GM19238 (cell line): ENCODE measurements around the gene WNT9A.

ENCODE experiments used
- DNase-seq: peaks from one replicate; pipeline ENCODE4 v3.0.0; 2011; ENCODE audit warnings: low spot score; ENCODE audit not compliant: insufficient read length

Gene WNT9A

DNA sequence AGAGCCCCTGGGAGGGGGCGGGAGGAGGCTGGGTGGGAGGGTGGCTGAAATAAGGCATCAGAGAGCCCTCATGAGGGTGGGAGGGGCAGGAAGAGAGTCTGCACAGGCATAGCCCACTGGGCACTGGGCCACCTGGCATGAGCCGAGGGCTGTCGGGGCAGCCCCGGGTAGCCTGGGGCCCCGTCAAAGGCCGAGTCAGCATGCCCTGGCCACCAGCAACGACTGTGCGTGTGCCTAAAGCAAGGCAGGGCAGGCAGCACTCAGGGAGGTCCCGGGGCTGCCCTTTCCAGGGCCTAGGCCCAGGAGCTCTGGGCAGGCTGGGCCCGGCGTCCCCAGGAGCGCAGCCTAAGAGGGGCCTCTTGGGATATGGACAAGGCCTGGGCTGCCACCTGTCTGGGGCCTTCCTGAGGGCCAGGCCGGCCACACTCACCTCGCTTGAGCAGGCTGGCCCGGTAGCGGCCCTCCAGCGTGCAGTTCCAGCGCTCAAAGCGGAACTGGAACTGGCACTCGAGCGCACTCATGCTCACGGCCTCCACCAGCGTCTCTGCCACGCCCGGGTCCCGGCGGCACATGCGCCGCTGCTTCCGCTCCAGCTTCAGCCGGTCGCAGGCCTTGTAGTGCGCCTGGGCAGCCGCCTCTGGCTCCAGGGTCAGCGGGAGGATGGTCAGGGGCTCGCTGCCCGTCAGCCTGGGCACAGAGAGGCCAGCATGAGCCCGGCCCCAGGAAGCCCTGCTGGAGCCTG is 22.7 kb downstream of the WNT9A start:
- no peak for DNase-seq

DNA sequence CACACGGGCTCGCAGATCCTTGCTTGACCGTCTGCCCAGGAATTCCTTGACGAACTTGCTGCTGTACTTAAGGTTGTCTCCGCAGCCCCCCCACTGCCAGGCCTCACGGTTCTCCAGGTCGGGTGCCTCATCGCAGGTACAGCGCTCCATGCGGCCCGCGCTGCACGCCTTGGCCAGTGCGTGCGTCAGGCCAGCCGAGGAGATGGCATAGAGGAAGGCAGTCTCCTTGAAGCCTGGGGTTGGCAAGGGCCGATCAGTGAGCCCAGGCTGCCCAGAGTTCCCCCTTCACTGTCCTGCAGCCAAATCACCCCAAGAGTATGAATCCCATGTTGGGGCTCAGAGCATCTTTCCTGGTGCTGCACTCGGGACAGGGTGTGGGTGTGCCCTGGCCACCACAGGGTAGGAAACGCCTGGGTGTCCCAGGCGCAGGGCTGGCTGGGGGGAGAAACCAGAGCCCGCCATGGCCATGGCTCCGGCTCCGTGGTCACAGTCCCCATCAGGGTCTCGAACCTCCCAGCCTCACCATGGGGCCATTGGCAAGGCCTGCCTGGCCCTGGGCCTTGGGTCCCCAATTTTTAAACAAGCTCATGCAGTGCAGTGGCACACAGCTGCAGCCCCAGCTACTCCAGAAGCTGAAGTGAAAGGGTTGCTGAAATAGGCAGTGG is 23.4 kb downstream of the WNT9A start:
- no peak for DNase-seq

DNA sequence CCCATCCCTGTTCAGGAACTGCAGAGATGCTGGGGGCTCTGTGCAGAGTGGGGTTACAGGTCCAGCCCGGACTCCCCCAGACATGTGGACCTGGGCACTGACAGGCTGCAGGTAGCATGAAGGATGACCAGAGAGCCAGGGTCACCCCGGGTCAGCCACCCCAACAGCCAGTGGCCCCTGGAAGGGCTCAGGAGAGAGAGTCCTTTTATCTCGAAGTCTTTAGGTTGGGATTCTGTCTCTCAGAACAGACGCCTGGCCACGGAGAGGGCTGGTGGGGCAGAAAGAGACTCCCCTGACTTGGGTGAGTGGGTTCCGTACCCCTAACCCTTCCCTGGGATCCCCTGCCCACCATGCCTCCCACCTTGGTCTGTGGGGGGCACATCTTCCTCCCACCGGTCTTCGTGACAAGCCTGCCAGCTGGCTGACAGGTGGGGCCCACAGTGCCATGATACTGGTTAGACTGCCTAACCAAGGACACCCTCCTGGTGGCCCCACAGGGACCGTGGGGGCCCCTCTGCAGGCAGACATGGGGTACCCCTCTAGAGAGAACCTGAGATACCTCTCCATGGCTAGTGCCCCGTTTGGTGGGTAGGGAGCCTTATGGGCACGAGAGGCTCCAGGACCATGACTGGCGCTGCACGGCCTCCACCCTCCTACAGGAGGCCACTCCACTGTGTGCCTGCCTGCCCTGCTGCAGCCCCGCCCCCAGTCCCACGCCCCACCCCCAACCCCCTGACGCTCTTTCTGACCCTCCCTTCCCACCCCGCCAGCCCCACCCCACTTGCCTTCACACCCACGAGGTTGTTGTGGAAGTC is 24.2 kb downstream of the WNT9A start:
- no peak for DNase-seq

DNA sequence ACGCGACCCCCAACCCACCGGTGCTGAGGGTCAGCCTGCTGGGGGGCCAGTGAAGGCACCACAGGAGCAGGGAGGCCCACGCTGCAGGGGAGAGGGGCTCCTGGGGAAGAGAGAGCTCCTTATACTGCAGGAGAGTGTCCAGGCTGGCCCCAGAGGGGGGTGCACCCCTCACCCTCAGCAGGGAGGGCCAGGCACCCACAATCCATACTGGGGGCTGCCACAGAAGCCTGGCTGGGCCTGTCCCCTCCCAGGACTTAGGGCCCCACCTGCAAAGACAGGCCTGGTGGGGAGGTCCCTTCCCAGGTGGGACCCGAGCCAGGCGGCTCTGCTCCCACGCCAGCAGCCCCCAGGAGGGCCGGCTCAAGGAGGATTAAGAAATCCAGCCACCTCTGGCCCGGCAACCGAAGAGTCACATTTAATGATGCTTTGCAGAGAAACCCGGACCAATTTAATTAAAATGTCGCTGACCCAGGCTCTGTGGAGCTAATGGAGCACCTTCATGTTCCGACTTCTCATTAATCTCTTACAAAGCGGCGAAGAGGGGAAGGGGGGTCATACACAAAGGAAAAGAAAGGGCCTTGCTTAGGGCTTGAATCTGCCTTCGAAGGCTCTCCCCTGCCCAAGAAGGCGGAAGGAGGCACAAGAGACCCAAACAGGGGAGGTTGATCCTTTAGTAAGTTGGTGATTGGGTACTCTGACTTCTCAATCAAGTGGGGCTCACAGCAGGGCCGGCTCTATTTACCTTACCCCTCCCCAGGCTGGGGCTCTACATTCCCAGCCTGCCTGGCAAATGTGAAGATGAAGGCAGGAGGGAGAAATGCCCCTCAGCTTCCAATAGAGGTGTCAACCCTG is 25.0 kb downstream of the WNT9A start:
- no peak for DNase-seq

DNA sequence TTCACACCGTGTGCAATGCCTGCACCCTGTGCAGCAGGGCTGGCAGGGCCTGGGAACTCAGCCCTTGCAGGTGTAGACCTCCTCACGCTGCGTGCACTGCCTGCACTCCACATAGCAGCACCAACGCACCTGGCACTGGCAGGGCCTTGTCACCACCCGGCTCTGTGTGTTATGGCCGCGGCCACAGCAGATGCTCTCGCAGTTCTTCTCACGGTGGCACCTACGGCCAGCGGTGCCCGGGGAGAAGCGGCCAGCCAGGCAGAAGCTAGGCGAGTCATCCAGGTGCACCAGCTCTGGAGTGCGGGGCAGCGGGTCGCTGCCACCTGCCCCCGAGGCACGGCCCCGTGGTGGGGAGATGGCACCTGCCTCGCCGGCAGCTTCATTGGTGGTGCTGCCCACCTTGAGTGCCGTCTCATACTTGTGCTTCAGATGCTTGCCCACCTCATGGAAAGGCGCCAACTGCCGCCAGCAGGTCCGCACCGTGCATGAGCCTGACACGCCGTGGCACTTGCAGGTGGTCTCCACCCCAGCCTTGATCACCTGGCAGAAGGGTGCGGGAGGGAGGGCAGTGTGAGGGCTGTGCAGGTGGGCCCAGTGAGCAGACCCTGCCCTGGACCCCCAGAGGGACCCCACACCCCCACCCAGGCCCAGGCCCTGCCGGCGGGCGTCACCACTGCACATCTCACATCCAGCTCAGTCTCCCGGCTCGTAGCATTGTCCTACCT is 26.1 kb downstream of the WNT9A start:
- DNase-seq = no peak

DNA sequence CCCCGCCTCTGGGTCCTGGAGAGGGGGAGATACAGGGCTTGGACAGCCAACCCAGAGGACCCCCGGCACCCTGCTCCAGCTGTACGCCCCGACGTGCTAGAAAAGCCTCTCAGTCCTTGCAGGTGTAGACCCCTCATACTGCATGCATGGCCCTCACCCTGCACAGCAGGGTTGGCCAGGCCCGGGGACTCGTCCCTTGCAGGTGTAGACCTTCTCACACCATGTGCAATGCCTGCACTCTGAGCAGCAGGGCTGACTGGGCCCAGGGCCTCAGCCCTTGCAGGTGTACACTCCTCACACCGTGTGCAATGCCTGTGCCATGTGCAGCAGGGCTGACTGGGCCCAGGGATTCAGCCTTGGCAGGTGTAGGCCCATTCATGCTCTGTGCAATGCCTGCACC is 26.8 kb downstream of the WNT9A start:
- no peak for DNase-seq

DNA sequence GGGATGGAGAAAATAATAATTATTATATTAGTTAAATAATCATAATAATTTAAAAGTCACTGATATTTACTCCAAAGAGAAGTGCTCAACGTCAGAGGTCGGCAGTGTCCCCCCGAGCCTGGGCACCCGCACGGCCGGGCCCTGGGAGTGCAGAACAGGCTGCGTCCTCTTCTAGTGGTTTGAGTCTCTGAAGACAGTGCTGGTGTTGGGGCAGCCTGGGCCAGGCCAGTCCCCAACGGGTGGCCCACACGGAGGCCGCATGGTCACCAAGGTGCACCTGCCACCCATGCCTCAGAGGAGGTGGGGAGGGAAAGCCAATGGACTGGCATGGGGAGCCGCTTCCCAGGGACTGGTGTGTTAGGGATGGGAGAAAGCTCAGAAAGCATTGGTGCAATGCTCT is 27.3 kb downstream of the WNT9A start:
- no peak for DNase-seq

DNA sequence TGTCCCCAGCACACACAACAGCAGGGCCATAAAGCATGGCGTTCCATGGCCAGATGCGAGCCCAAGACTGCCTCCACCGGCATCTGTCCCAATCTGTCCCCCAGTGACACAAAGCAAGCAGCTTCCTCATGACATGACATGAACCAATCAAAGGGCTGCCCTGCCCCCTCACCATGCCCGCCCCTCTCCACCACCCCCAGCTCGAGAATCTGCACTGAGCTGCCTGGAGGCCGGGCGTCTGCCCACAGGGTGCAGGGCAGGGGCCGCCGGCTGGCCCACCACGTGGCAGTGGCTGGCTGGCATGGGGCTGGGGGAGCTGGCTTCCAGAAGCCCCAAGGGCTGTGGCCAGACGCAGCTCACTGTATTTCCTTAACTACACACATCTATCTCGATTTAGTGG is 27.8 kb downstream of the WNT9A start:
- no peak for DNase-seq

DNA sequence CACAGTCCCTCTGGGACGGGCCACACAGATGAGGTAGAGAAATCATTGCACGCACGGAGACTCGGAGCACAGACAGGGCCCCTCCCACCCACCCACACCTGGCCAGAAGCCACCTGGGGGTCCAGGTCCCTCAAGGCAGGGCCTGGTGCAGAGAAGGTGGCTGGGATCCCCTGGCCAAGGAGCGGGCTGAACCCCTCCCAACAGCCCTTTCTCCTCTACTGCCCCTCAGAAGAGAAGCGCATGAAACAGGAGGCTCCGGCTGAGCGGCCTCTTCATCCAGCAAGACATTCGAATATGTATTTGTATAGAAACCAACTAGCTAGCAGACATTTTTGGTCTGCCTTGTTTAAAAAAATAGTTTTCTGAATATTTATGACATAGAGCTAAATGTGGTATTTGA is 29.0 kb downstream of the WNT9A start:
- DNase-seq = no peak

DNA sequence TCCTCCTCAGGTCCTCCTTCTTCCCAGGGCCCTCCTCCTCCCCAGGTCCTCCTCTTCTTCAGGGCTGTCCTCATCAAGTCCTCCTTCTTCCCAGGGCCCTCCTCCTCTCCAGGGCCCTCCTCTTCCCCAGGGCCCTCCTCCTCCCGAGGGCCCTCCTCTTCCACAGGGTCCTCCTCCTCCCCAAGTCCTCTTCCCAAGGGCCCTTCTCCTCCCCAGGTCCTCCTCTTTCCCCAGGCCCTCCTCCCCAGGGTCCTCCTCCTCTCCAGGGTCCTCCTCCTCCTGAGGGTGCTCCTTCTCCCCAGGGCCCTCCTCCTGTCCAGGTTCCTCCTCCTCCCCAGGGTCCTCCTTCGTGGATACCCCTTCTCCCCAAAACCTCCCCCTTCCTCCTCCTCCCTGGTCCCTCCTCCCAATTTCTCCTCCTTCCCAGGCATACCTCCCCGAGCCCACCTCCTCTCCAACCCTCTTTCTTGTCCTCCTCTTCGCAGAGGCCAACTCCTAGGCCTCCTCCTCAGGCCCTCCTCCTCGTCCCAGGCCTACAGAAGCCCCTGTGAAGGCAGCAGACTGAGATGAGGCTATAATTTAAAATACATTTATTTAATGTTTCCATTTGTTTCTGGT is 29.5 kb downstream of the WNT9A start:
- no peak for DNase-seq

DNA sequence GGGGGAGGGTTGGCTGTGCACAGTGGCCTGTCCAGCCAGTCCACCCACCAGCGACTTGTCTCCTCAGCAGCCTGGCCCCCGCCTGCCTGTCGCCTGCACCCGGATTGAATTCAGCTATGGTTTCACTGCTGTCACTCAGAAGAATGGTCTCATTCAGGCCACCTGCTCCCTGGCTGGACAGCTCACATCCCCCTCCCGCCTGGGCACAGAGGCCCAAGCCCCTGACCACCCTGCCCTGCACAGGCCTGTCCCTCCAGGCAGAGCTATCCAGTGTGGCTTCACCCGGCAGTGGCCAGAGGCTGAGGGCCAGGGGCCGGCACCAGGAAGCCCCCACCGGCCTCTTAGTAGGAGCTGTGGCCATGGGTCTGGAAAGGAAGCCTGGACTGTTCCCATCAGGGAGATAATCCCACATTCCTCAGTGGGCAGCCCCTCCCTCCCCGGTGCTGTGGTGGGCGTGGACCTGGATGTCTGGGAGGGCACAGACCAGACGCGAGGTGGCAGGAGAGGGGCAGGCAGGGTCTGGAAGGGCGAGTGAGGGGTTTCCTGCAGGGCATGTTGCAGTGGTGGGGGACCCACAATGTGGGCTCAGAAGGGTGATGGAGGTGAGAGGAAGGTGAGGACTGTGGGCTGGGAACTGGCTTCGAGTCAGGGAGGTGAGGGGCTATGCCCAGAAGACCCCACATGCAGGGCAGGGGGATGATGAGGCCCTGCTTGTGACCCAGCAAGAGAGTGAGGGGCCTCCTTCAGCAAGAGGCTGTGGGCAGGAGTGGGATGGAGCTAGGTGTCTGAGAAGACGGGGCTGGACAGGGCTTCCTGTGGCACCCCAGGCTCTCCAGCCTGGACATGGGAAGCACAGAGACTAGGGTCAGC is 30.4 kb downstream of the WNT9A start:
- no peak for DNase-seq

DNA sequence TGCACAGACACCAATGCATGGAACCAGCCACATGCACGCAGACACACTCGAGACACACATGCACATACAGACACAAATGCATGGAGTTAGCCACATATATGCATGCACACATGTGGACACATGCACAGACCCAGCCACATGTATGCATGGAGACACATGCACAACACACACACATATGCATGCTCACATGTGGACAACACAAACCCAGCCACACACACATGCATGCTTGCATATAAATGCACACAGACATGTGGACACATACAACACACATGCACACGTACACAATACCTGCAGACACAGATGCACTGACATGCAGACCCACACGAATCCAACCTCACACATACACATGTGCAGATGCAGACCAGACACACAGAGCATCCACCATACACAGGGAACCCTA is 31.1 kb downstream of the WNT9A start:
- DNase-seq = no peak

DNA sequence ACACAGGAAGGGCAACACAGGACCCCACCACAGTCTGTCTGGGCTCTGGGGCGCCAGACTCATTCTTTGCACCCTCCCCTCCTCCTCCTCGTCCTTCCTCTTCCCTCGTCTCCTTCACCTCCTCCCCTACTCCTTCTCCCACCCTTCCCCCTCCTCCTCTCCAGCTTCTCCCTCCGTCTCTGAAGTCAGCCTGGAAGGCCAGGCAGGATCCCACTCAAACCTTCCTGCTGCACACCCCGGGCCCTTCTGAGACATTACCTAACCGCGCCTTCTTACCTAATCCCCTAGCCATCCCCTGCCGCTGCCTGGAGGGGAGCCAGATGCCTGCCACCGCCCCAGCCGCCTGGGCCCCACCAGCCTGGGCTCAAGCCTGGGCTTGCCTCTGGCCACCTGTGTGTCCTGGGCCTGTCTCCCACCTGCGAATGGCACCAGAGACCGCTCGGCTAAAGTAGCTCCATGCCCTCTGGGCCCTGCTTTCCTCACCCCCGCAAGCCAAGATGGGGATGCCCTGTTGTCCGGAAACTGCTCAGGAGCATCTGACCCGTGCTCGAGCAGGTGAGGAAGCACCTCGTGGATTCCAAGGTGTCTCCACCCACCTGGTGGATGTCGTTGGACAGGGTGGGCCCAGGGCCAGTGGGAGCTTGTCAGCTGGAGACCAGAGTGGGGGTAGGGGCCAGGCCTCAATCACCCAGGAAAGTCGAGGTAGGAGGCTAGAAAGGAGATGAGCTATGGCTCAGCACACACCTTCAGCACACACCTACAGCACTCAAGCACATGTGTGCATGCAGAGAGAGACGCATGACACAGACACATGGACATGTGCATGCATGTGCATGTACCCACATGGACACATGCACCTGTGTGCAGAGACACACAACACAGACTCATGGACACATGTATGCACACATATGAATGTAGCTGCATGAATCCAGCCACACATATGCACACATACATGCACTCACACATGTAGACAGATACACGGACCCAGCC is 31.9 kb downstream of the WNT9A start:
- no peak for DNase-seq

DNA sequence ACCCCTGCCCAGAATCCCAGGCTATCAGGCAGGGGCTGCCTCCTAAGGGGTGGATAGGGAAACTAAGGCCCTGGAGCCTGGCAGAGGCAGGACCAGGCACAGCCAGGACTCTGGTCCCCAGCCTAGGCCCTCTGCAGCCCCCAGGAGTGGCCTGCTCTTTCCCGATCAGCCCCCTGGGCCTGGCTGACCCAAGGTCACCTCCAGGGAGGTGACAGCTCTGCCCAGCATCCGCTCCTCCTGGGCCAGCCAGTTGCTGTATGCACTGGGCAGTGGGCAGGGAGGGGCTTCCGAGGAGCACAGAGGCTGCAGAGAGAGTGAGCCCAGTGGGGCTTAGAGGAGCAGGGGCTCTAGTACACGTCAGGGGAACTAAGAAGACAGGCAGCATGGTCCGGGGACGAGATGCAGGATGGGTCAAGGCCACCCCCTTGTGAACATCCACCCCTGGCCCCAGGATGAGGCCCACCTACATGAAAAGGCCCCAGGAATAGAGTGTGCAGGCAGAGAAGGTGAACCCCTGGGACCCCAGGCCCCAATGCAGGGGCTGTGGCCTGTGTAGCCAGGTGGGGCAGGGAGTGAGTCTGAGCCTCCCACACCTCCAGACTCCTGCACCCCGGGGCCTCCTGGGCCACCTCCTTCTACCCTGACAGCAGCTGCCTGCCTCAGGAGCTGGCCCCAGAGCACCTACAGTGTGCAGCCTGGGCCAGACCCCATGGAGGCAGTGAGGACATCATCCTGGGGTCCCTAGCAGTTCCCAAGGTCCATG is 32.8 kb downstream of the WNT9A start:
- DNase-seq = no peak

DNA sequence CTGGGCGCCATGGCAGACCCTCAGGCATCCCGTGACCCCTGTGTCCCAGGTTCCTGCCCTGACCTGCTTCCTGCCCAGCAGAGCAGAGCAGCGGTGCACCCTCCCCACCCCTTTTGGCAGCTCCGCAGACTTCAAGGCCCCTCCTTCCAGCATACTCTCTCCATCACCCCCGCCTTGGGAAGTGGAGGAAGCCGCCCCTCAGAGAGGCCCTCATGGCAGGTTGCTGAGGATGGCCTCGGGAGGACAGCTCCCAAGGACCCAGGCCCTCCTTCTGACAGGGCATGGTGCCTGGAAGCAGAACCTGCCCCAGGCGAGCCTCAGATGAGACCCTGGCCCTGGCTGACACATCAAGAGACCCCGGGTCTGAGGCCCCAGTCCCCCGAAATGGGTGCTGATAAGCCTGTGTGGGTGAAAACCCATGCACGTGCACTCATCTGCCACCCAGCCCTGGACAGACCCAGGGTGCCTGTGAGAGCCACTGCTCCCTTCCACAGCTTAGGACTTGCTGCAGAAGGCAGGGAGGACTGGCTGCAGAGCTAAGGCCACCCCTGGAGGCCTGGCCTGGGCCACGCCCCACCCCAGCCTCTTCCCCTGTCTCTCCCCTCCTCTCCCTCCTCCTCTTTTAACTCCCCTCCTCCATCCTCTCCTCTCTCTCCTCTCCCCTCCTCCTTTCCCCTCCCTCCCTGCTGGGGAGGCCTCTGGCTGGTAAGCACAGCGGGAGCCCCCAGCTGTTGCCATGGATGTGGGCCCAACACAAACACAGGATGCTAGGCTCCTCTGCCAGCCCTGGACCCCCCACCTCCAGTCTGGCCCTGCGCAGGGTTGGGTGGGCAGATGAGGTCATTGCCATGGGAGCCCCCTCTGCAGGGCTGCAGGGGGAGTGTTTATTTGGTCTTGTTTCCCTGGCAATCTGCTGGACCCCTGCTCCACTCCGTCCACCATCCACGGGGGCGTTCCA is 33.7 kb downstream of the WNT9A start:
- no peak for DNase-seq

DNA sequence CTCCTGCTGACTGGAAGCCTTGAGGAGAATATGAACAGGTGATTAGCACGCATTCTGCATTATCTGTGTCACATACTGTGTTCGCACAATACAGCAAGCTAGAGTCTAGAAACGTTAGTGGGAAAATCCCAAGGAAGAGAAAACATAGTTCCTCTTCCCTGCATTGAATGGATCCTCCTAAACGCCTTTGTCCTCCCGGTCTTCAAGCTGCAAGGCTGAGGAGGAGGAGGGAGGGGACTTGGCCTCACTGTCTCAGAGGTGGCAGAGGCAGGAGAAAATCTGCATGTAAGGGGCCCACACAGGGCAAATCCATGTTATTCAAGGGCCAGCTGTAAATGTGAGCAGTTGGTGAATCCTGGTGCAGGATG is 34.4 kb downstream of the WNT9A start:
- no peak for DNase-seq
